ENCODE results near the gene DKKL1. TPM values are rescaled to one million over a fixed set of nuclear protein-coding genes. Genes with fewer than 3 reads are reported as not detected.

DKKL1 gene
- total RNA-seq, result 1 to 10 TPM in 1 of 4 donors, not detected in 3; 2.6 TPM

- TF ChIP-seq CTCF (IDR thresholded peaks at IDR 0.05; ENCODE audit: low read depth), result no peak
Measured at GRCh38 chr19:49363268-49364082, at the start of gene DKKL1. Gene DKKL1 (plus strand): TSS chr19:49363877. CDS start chr19:49363999, 122 bp downstream.

- no peak for TF ChIP-seq CTCF (IDR thresholded peaks at IDR 0.05; ENCODE audit: low read depth)
Measured at GRCh38 chr19:49315111-49315510, 48.6 kb upstream of the DKKL1 start.

- no peak for TF ChIP-seq CTCF (IDR thresholded peaks at IDR 0.05; ENCODE audit: low read depth)
Measured at GRCh38 chr19:49316284-49316683, 47.4 kb upstream of the DKKL1 start.

- TF ChIP-seq CTCF (IDR thresholded peaks at IDR 0.05; ENCODE audit: low read depth), result no peak
Measured at GRCh38 chr19:49318296-49318695, 45.4 kb upstream of the DKKL1 start.

- no peak for TF ChIP-seq CTCF (IDR thresholded peaks at IDR 0.05; ENCODE audit: low read depth)
Measured at GRCh38 chr19:49324801-49325576, 38.7 kb upstream of the DKKL1 start, which contains the start of gene SLC6A16. Gene SLC6A16 (minus strand): TSS chr19:49325191. CDS start chr19:49311347, 13,844 bp downstream.

GRCh38 chr19:49326165-49326704 is 37.4 kb upstream of the DKKL1 start:
- no peak for TF ChIP-seq CTCF (IDR thresholded peaks at IDR 0.05; ENCODE audit: low read depth)
